Left lung (tissue), 10 donors: Measurements from ENCODE around the gene PPIA. TPM values are rescaled to one million over a fixed set of nuclear protein-coding genes. Genes with fewer than 3 reads are reported as not detected.

Source experiments
- ATAC-seq: fragments of 200-7000 bp; cut with Tn5 transposase; one replicate; pipeline ENCODE4 v1.9.1; 2020; ENCODE audit warnings: moderate library complexity
- DNase-seq, 4 donors: peaks; one replicate each; pipeline ENCODE4 v3.0.0-alpha.2; 2013 to 2020
- H3K27ac ChIP-seq, 2 donors: fragments of 200-600 bp; sonication (generic) in 1 of 2; one replicate each; pipeline versions ENCODE4 v1.5.0 to v1.8.0; 2020 to 2021
- H3K27me3 ChIP-seq, 2 donors: fragments of 200-600 bp; sonication (generic) in 1 of 2; one replicate each; pipeline versions ENCODE4 v1.5.0 to v1.8.0; 2020 to 2021
- H3K36me3 ChIP-seq, 2 donors: fragments of 200-600 bp; sonication (generic) in 1 of 2; one replicate each; pipeline versions ENCODE4 v1.5.0 to v1.8.0; 2020 to 2021
- H3K4me1 ChIP-seq, 2 donors: fragments of 200-600 bp; one replicate each; pipeline ENCODE4 v1.8.0; 2021
- H3K4me3 ChIP-seq, 2 donors: fragments of 200-600 bp; sonication (generic) in 1 of 2; one replicate each; pipeline versions ENCODE4 v1.5.0 to v1.8.0; 2020 to 2021; ENCODE audit warnings: mild to moderate bottlenecking in 1 of 2
- H3K9me3 ChIP-seq, 2 donors: fragments of 200-600 bp; sonication (generic) in 1 of 2; one replicate each; pipeline versions ENCODE4 v1.5.0 to v1.8.0; 2020 to 2021
- intact Hi-C, 2 donors: fragments of 100-400 bp; cut with DNase I; formaldehyde crosslinking; loops; one replicate each; pipeline versions ENCODE4 v1.11.2 to v1.14.2; 2022
- polyA plus RNA-seq, 6 donors: library from polyadenylated mRNA; unstranded; fragments of 120-200 nt; gene quantifications; one replicate each; pipeline ENCODE4 v1.2.1, GENCODE V29; 2013; ENCODE audit not compliant: insufficient read length in 6 of 6
- total RNA-seq, 2 donors: library from RNA; stranded (reverse); fragmentation: NEBNext Ultra II Directional; extraction: Animal tissue kit (Norgen Biotek cat#: 25700); gene quantifications; one replicate each; pipeline ENCODE4 v1.2.1, GENCODE V29; 2021
- TF ChIP-seq, protein P1 (sequence below), 2 donors: fragments of 200-600 bp; sonication (generic) in 1 of 2; IDR thresholded peaks; one replicate each; pipeline versions ENCODE4 v1.5.0 to v1.8.0; 2021; ENCODE audit warnings: antibody characterized with exemption in 2 of 2
- donor health status: DM: no; HTN: yes; CAD: no.
- donor health status: DM: no; HTN: no; CAD: no.

PPIA gene
- total and polyA plus RNA-seq, 8 donors, result 1,038 to 1,630 (median 1,098) TPM

DNA sequence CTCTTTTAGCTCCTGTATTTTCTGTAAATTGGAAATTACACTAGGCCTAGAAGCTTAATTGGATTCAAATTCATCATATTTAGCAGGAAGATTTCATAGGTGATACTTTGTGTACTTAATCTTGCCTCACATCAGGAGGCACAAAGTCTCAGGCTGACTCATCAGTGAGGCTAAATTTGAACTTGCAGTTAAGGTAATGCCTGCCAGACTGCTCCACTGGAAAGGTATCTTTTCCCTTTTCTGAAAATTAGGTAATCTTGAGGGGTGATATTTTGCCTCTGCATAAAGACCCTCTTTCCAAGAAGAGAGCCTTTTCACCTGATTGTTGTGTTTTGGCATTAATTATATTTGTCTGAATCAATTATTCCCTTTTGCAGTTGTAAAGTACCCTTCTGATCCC is 14.6 kb downstream of the PPIA start:
- DNase-seq, result no peak
- Histone ChIP-seq H3K4me3 (no peak overlapping the region), H3K27ac (no peak overlapping the region), H3K4me1 (no peaks in the 10 kb centered on the region), H3K27me3 (no peaks in the 10 kb centered on the region), H3K9me3 (no peaks in the 10 kb centered on the region), H3K36me3 (no peaks in the 10 kb centered on the region)
- TF ChIP-seq, protein P1, sequence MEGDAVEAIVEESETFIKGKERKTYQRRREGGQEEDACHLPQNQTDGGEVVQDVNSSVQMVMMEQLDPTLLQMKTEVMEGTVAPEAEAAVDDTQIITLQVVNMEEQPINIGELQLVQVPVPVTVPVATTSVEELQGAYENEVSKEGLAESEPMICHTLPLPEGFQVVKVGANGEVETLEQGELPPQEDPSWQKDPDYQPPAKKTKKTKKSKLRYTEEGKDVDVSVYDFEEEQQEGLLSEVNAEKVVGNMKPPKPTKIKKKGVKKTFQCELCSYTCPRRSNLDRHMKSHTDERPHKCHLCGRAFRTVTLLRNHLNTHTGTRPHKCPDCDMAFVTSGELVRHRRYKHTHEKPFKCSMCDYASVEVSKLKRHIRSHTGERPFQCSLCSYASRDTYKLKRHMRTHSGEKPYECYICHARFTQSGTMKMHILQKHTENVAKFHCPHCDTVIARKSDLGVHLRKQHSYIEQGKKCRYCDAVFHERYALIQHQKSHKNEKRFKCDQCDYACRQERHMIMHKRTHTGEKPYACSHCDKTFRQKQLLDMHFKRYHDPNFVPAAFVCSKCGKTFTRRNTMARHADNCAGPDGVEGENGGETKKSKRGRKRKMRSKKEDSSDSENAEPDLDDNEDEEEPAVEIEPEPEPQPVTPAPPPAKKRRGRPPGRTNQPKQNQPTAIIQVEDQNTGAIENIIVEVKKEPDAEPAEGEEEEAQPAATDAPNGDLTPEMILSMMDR (IDR thresholded peaks at IDR 0.05), result no peak
- ATAC-seq, result no peak
- intact Hi-C loops, result no loop called here

DNA sequence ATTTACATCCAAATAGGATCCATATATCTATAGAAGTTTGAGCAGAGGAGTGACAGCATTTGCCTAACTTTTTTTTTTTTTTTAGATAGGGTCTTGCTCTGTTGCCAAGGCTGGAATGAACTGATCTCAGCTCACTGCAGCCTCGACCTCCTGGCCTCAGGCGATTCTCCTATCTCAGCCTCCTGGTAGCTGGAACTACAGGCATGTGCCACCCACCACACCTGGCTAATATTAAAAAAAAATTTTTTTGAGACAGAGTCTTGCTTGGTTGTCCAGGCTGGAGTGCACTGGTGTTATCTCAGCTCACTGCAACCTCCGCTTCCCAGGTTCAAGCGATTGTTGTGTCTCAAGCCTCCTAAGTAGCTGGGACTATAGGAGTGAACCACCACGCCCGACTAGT is 15.1 kb downstream of the PPIA start:
- H3K4me1 ChIP-seq, result no peaks in the 10 kb centered on the region
- no peaks in the 10 kb centered on the region for H3K27me3 ChIP-seq
- ATAC-seq (no peak), DNase-seq (no peak)
- intact Hi-C loops, result no loop called here
- H3K36me3 ChIP-seq, result no peaks in the 10 kb centered on the region
- no peak overlapping the region for H3K4me3 ChIP-seq
- H3K27ac ChIP-seq, result no peak overlapping the region
- no peaks in the 10 kb centered on the region for H3K9me3 ChIP-seq
- TF ChIP-seq, protein P1 (IDR thresholded peaks at IDR 0.05), result no peak

GRCh38 chr7:44814919-44815318 is 18.4 kb downstream of the PPIA start:
- Histone ChIP-seq H3K27ac (no peak overlapping the region), H3K9me3 (no peaks in the 10 kb centered on the region), H3K4me3 (no peak overlapping the region), H3K4me1 (no peaks in the 10 kb centered on the region), H3K27me3 (no peaks in the 10 kb centered on the region), H3K36me3 (no peaks in the 10 kb centered on the region)
- DNase-seq (no peak), ATAC-seq (no peak)
- TF ChIP-seq, protein P1 (IDR thresholded peaks at IDR 0.05), result no peak
- intact Hi-C loops, result no loop called here

DNA sequence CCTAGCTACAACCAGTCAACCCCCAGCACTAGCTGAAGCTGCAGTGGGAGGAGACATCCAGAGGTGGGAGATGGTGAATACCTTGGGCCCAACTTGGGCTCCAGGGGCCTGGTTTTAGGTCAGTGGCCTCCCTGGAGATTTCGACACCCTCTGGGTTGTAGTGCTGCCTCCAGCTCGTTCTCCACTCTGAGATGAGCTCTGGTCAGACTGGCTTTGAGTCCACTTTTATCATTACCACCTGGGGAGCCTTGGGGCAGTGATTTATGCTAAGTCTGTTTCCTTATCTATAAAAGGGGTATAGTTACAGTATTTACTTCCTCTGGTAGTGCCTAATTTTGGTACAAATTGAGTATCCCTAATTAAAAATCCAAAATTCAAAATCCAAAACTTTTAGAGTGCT is 22.8 kb downstream of the PPIA start:
- Histone ChIP-seq H3K4me3 (no peak overlapping the region), H3K27ac (no peak overlapping the region), H3K4me1 (peaks cover 0 to 5% of the 10 kb centered on the region in 2 donors), H3K9me3 (no peaks in the 10 kb centered on the region), H3K36me3 (no peaks in the 10 kb centered on the region), H3K27me3 (no peaks in the 10 kb centered on the region)
- intact Hi-C loops, result no loop called here
- DNase-seq (no peak), ATAC-seq (no peak)
- TF ChIP-seq, protein P1 (IDR thresholded peaks at IDR 0.05), result no peak

GRCh38 chr7:44823255-44823781 is 26.8 kb downstream of the PPIA start:
- DNase-seq, result no peak
- H3K4me3 ChIP-seq, result no peak overlapping the region
- no peak overlapping the region for H3K27ac ChIP-seq
- H3K27me3 ChIP-seq, result no peaks in the 10 kb centered on the region
- peak; percentile 43 for ATAC-seq
- TF ChIP-seq, protein P1 (IDR thresholded peaks at IDR 0.05), result no peak
- H3K4me1 ChIP-seq, result peaks cover 0 to 5% of the 10 kb centered on the region in 2 donors
- H3K9me3 ChIP-seq, result no peaks in the 10 kb centered on the region
- intact Hi-C loops, result no loop called here
- H3K36me3 ChIP-seq, result peaks cover 0 to 20% of the 10 kb centered on the region in 2 donors
